SU-DHL-6 (cell line): Measurements from ENCODE around the gene FXYD7.

Source experiments
- EZH2phosphoT487 ChIP-seq: fragments of 200-600 bp; sonication (generic), shearing (Covaris generic); conservative IDR thresholded peaks from 2 replicates; pipeline ENCODE4 v1.6.1; 2018; ENCODE audit warnings: mild to moderate bottlenecking, antibody characterized with exemption, low read length, moderate library complexity, mixed read lengths
- TF ChIP-seq, protein P1 (sequence below): fragments of 200-600 bp; sonication (generic); IDR thresholded peaks from one replicate; pipeline ENCODE4 v1.5.1; 2017; ENCODE audit warnings: antibody characterized with exemption, mild to moderate bottlenecking, low read length, moderate library complexity; ENCODE audit not compliant: insufficient read depth, poor library complexity, severe bottlenecking

GRCh38 chr19:35140207-35140961 lies 2.7 kb upstream of the FXYD7 start:
- TF ChIP-seq EZH2phosphoT487 = no peak
- TF ChIP-seq, protein P1, sequence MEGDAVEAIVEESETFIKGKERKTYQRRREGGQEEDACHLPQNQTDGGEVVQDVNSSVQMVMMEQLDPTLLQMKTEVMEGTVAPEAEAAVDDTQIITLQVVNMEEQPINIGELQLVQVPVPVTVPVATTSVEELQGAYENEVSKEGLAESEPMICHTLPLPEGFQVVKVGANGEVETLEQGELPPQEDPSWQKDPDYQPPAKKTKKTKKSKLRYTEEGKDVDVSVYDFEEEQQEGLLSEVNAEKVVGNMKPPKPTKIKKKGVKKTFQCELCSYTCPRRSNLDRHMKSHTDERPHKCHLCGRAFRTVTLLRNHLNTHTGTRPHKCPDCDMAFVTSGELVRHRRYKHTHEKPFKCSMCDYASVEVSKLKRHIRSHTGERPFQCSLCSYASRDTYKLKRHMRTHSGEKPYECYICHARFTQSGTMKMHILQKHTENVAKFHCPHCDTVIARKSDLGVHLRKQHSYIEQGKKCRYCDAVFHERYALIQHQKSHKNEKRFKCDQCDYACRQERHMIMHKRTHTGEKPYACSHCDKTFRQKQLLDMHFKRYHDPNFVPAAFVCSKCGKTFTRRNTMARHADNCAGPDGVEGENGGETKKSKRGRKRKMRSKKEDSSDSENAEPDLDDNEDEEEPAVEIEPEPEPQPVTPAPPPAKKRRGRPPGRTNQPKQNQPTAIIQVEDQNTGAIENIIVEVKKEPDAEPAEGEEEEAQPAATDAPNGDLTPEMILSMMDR = no peak
